Embryonic facial prominence (tissue), 1 donor: ENCODE results near the gene COX6A2.
A peak's percentile ranks its signal among the peaks of the same experiment; 100 is the strongest.
"Not testable (repeated sequence)": the region's sequence is repeated elsewhere in the genome, so short reads cannot be mapped to it uniquely, and the experiment has no call there.

ENCODE experiments used
- DNase-seq: peaks from one replicate; pipeline ENCODE4 v3.0.0-alpha.2; 2016; ENCODE audit errors: extremely low spot score

Gene COX6A2

GRCh38 chr16:31461921-31462804 lies 34.0 kb upstream of the COX6A2 start:
- no peak for DNase-seq

GRCh38 chr16:31461201-31461920 lies 33.2 kb upstream of the COX6A2 start:
- no peak for DNase-seq

- peak; percentile 31 for DNase-seq
Measured at GRCh38 chr16:31460582-31461002, 32.4 kb upstream of the COX6A2 start.

GRCh38 chr16:31459687-31460581 lies 31.8 kb upstream of the COX6A2 start:
- peak; percentile 98 for DNase-seq

- DNase-seq: peak; percentile 98
Measured at GRCh38 chr16:31458844-31459686, 30.9 kb upstream of the COX6A2 start, which contains the start of gene ARMC5. Gene ARMC5, plus strand, starts transcription at chr16:31459501. Its CDS starts 24 bp downstream, at chr16:31459525.

GRCh38 chr16:31458073-31458843 lies 30.1 kb upstream of the COX6A2 start:
- DNase-seq: no peak

- no peak for DNase-seq
Measured at GRCh38 chr16:31456988-31457360, 28.8 kb upstream of the COX6A2 start.

- no peak for DNase-seq
Measured at GRCh38 chr16:31455601-31456314, 27.6 kb upstream of the COX6A2 start.

- DNase-seq: no peak
Measured at GRCh38 chr16:31453255-31454204, 25.4 kb upstream of the COX6A2 start.

GRCh38 chr16:31452631-31453106 lies 24.5 kb upstream of the COX6A2 start:
- DNase-seq: no peak

- DNase-seq: no peak
Measured at GRCh38 chr16:31451681-31452351, 23.7 kb upstream of the COX6A2 start.

- DNase-seq: no peak
Measured at GRCh38 chr16:31451201-31451600, 23.0 kb upstream of the COX6A2 start.

- not testable (repeated sequence) for DNase-seq
Measured at GRCh38 chr16:31445931-31446330, 17.8 kb upstream of the COX6A2 start.

- DNase-seq: no peak
Measured at GRCh38 chr16:31441956-31442355, 13.8 kb upstream of the COX6A2 start.

GRCh38 chr16:31440516-31441184 lies 12.5 kb upstream of the COX6A2 start:
- DNase-seq: no peak

- DNase-seq: no peak
Measured at GRCh38 chr16:31439519-31439918, 11.4 kb upstream of the COX6A2 start.

- DNase-seq: not testable (repeated sequence)
Measured at GRCh38 chr16:31439023-31439422, 10.9 kb upstream of the COX6A2 start.
